Heart left ventricle (tissue), 16 donors: ENCODE data around the gene PRKAG2. TPM values are rescaled to one million over a fixed set of nuclear protein-coding genes. Genes with fewer than 3 reads are reported as not detected.

Experiments
- ATAC-seq, 4 donors: fragments of 200-7000 bp; cut with Tn5 transposase; one replicate each; pipeline ENCODE4 v1.9.1; 2020 to 2022; ENCODE audit warnings: moderate library complexity in 4 of 4, mild to moderate bottlenecking in 3 of 4, moderate number of reproducible peaks in 1 of 4
- DNase-seq, 5 donors: peaks; one replicate each; pipeline ENCODE4 v3.0.0-alpha.2; 2020
- H3K27ac ChIP-seq, 12 donors: fragments of 200-600 bp; sonication (generic) in 4 of 12; one replicate each; pipeline versions ENCODE4 v1.5.0 to v1.8.0; 2016 to 2022; ENCODE audit warnings: mild to moderate bottlenecking in 2 of 12
- H3K27me3 ChIP-seq, 9 donors: fragments of 200-600 bp; sonication (generic) in 2 of 9; one replicate each; pipeline versions ENCODE4 v1.5.1 to v1.8.0; 2016 to 2022; ENCODE audit warnings: mild to moderate bottlenecking in 3 of 9
- H3K36me3 ChIP-seq, 9 donors: fragments of 200-600 bp; sonication (generic) in 2 of 9; one replicate each; pipeline versions ENCODE4 v1.5.0 to v1.8.0; 2018 to 2022; ENCODE audit warnings: mild to moderate bottlenecking in 2 of 9
- H3K4me1 ChIP-seq, 12 donors: fragments of 200-600 bp; sonication (generic) in 4 of 12; one replicate each; pipeline versions ENCODE4 v1.5.0 to v1.8.0; 2016 to 2022; ENCODE audit warnings: mild to moderate bottlenecking in 3 of 12
- H3K4me3 ChIP-seq, 12 donors: fragments of 200-600 bp; sonication (generic) in 4 of 12; one replicate each; pipeline versions ENCODE4 v1.5.0 to v1.8.0; 2017 to 2022; ENCODE audit warnings: mild to moderate bottlenecking in 9 of 12, moderate library complexity in 4 of 12
- H3K9me3 ChIP-seq, 12 donors: fragments of 200-600 bp; sonication (generic) in 4 of 12; one replicate each; pipeline versions ENCODE4 v1.5.0 to v1.8.0; 2016 to 2022; ENCODE audit warnings: mild to moderate bottlenecking in 1 of 12
- POLR2A ChIP-seq, 2 donors: fragments of 450-650 bp; IDR thresholded peaks; one replicate each; pipeline ENCODE4 v1.6.1; 2017; ENCODE audit warnings: antibody characterized with exemption in 2 of 2, mild to moderate bottlenecking in 2 of 2, moderate library complexity in 2 of 2
- WGBS, 4 donors: extraction: QIAGEN DNeasy Blood & Tissue Kit in 2 of 4; methylation state at CpG; one replicate each; pipeline versions ENCODE4 v1.1.5 to v1.1.7; 2013 to 2018; 5-methylcytosine and 5-hydroxymethylcytosine counted together
- intact Hi-C, 10 donors: fragments of 100-400 bp; cut with DNase I; formaldehyde crosslinking; loops; one replicate each; pipeline versions ENCODE4 v1.11.1 to v1.14.2; 2022
- polyA plus RNA-seq, 2 donors: library from polyadenylated mRNA; stranded (reverse); fragments of 200-250 nt; gene quantifications; one replicate each; pipeline ENCODE4 v1.2.3, GENCODE V29; 2013
- total RNA-seq, 9 donors: library from RNA; depleted of rRNA in 2 of 9; stranded (reverse); fragments of >200 nt in 2 of 9; fragmentation: NEBNext Ultra II Directional in 3 of 9; extraction: Animal tissue kit (Norgen Biotek cat#: 25700) in 3 of 9; gene quantifications; one replicate each; pipeline versions ENCODE4 v1.1.0 to v1.2.4, GENCODE V29; 2016 to 2023
- TF ChIP-seq, protein P1 (sequence below), 12 donors: fragments of 200-600 bp; sonication (generic) in 4 of 12; IDR thresholded peaks; one replicate each; pipeline versions ENCODE4 v1.5.0 to v1.8.0; 2018 to 2022; ENCODE audit warnings: antibody characterized with exemption in 12 of 12, mild to moderate bottlenecking in 5 of 12
- donor health status: ischemic (EF 13 %, LVEDD 7.1; RV severe dilation, severe dysfunction).
- donor health status: healthy with polysubstance abuse.
- donor health status: DM: no; HTN: yes; CAD: no.
- donor health status: DM: no; HTN: no; CAD: no.
- donor health status: ischemic (EF 25% LVEDD 6.9; RV normal size, moderate dysfunction).
- donor health status: ischemic (EF 25% LVEDD 5.7; RV mildly dilated, moderate dysfunction).
- donor health status: healthy.
- donor health status: DM: yes; HTN: yes; CAD: no.
- donor health status: ischemic (EF 35%, LVEDD 5.7; RV mildly dilated, moderate dysfunction).
- donor health status: nonischemic (EF 11% LVEDD 7.7; RV severe dilation, severe dysfunction).
- donor health status: DM: yes; HTN: yes; CAD: no.
- donor health status: PGD.
- donor health status: ischemic (EF 29% LVEDD 5.4; RV normal size, mild dysfunction).
- donor health status: nonischemic (EF 23%, LVEDD 6.1; RV moderate dilation, normal function).

The PRKAG2 gene
- total and polyA plus RNA-seq, 11 donors, result 50.2 to 179 (median 108) TPM

DNA sequence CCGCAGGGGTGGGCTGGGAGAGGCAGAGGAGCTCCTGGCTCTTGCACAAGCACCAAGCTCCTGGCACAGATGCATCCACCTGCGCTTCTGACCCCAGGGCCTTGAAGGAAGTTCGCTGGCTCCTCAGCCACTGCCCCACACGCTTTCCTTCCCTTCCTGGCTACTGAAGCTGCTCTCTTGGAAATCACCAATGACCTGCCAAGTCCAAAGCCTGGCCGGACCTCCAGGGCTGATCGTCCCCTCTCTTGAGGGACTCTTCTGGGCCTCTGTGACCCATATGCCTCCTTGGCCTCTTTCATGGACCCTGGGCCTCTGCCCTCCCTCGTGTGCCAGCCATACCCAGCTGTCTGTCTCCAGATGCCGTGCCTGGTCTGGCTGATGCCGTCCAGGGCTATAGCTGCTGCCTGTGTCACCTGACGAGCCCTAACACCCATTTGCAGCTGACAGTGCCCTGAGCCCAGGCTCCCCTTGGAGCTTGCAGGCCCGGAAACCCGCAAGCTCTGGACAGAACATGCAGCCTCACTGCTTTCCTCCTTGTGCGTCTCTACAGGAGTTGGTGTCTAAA lies 113.4 kb downstream of the PRKAG2 start:
- Histone ChIP-seq H3K9me3 (no peaks in the 10 kb centered on the region), H3K4me1 (peaks cover 0 to 4% (median 0%) of the 10 kb centered on the region in 12 donors), H3K4me3 (no peak overlapping the region), H3K36me3 (no peaks in the 10 kb centered on the region), H3K27me3 (no peaks in the 10 kb centered on the region), H3K27ac (no peak overlapping the region)
- DNase-seq, result no peak
- WGBS, 4 donors, result 78 to 87% (median 83%) methylated on average over 13 of the region's 13 CpGs
- ATAC-seq, result no peak
- intact Hi-C loops, result loop anchor here in 3 of 10 donors (5.0 kb wide), 3 partner anchors 191 to 391 kb away; no protein-coding TSS in a partner anchor
- no peak for TF ChIP-seq POLR2A (IDR thresholded peaks at IDR 0.05)
- TF ChIP-seq, protein P1, sequence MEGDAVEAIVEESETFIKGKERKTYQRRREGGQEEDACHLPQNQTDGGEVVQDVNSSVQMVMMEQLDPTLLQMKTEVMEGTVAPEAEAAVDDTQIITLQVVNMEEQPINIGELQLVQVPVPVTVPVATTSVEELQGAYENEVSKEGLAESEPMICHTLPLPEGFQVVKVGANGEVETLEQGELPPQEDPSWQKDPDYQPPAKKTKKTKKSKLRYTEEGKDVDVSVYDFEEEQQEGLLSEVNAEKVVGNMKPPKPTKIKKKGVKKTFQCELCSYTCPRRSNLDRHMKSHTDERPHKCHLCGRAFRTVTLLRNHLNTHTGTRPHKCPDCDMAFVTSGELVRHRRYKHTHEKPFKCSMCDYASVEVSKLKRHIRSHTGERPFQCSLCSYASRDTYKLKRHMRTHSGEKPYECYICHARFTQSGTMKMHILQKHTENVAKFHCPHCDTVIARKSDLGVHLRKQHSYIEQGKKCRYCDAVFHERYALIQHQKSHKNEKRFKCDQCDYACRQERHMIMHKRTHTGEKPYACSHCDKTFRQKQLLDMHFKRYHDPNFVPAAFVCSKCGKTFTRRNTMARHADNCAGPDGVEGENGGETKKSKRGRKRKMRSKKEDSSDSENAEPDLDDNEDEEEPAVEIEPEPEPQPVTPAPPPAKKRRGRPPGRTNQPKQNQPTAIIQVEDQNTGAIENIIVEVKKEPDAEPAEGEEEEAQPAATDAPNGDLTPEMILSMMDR (IDR thresholded peaks at IDR 0.05), result no peak

DNA sequence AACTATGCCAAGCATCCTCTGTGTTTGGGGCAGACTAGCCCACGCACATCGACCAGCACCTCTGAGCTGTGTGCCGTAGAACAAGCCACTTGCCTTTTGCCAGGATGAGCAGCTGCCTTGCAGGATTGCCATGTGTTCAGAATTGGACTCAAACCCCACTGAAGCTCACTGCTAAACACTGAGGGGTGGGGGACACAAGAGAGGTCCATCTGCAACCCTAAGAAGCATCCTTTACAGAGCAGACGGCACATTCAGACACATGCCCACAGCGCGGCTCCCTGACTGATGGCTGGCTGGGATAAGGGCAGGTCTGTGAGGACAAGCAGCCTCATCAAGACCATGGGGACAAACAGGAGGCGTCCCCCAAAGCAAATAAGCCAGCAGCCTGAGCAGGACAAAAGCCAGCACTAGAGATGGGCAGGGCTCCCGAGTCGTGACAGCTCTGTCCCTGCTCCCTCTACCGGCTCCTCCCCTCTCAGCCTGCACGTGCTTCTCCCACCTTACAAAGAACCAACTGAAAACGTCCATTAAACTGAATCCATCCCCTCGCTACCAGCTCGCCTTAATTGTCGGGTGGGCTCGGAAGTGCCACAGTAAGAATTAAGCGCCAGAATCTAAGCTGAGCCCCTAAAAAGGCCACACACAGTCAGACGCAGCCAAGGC lies 114.2 kb downstream of the PRKAG2 start:
- Histone ChIP-seq H3K4me3 (no peak overlapping the region), H3K4me1 (peaks cover 0 to 10% (median 0%) of the 10 kb centered on the region in 12 donors), H3K9me3 (no peaks in the 10 kb centered on the region), H3K27me3 (no peaks in the 10 kb centered on the region), H3K36me3 (no peaks in the 10 kb centered on the region), H3K27ac (no peak overlapping the region)
- DNase-seq (no peak), ATAC-seq (no peak)
- TF ChIP-seq, protein P1 (IDR thresholded peaks at IDR 0.05), result no peak
- no peak for TF ChIP-seq POLR2A (IDR thresholded peaks at IDR 0.05)
- WGBS, 4 donors, result 78 to 86% (median 81%) methylated on average over 18 of the region's 18 CpGs
- intact Hi-C loops, result loop anchor here in 3 of 10 donors (5.0 kb wide), 3 partner anchors 190 to 390 kb away; no protein-coding TSS in a partner anchor

DNA sequence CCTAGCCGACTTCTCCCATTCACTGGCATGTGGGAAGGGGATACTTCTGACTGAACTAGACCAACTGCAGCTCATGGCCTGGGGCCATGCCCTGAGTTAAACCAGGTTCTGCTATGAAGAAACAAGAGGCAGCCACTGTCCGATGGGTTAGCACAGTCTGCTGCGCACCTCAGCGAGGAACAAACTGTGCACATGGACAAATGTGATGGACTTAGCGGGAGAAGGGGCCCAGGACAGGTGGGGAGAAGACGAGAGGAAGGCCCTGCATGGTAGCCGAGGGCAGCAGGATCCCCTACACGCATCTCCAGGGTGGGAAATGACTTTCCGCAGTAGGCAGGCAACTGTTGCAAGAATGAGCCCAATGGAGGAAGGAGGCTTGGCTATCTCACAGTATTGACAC lies 115.0 kb downstream of the PRKAG2 start:
- no peak for DNase-seq
- no peak overlapping the region for H3K27ac ChIP-seq
- H3K4me1 ChIP-seq, result peaks cover 0 to 15% (median 0%) of the 10 kb centered on the region in 12 donors
- TF ChIP-seq, protein P1 (IDR thresholded peaks at IDR 0.05), result no peak
- TF ChIP-seq POLR2A (IDR thresholded peaks at IDR 0.05), result no peak
- intact Hi-C loops, result loop anchor here in 3 of 10 donors (5.0 kb wide), 3 partner anchors 190 to 390 kb away; no protein-coding TSS in a partner anchor
- no peaks in the 10 kb centered on the region for H3K9me3 ChIP-seq
- 93 to 98% (median 96%) methylated on average over 9 of the region's 9 CpGs for WGBS, 4 donors
- no peak overlapping the region for H3K4me3 ChIP-seq
- H3K27me3 ChIP-seq, result no peaks in the 10 kb centered on the region
- ATAC-seq, result no peak
- no peaks in the 10 kb centered on the region for H3K36me3 ChIP-seq

DNA sequence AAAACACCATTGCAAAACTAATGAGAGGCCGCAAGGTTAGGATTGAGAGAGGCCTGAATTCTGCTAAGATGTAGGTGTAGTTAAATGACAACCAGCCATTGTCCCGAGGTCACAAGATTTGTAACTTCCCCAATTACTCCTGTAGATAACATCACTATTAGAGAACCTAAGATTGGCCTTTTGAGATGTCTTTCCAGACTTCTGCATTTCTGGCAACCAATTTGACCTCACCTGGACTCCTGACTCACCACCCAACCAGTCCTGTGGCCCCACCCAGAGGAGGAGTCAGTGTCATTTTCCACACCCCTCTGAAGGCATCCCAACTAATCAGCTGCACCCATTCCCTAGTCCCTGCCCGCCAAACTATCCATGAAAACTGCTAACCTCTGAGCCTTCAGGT lies 115.7 kb downstream of the PRKAG2 start:
- H3K4me3 ChIP-seq, result no peak overlapping the region
- H3K27me3 ChIP-seq, result no peaks in the 10 kb centered on the region
- DNase-seq, result no peak
- intact Hi-C loops, result loop anchor here in 3 of 10 donors (5.0 kb wide), 3 partner anchors 189 to 389 kb away; no protein-coding TSS in a partner anchor
- ATAC-seq, result no peak
- H3K4me1 ChIP-seq, result peaks cover 0 to 16% (median 2%) of the 10 kb centered on the region in 12 donors
- 83 to 90% (median 85%) methylated on average over 3 of the region's 3 CpGs for WGBS, 4 donors
- no peaks in the 10 kb centered on the region for H3K36me3 ChIP-seq
- no peaks in the 10 kb centered on the region for H3K9me3 ChIP-seq
- TF ChIP-seq POLR2A (IDR thresholded peaks at IDR 0.05), result no peak
- TF ChIP-seq, protein P1 (IDR thresholded peaks at IDR 0.05), result no peak
- H3K27ac ChIP-seq, result no peak overlapping the region
